Lung (tissue), 12 donors: ENCODE data around the gene C1S. TPM values are rescaled to one million over a fixed set of nuclear protein-coding genes. Genes with fewer than 3 reads are reported as not detected.

Source experiments
- ATAC-seq: fragments of 200-7000 bp; cut with Tn5 transposase; one replicate; pipeline ENCODE4 v1.9.1; 2020; ENCODE audit warnings: moderate number of reproducible peaks; ENCODE audit not compliant: insufficient read depth, low FRiP score
- DNase-seq, 3 donors: peaks; one replicate each; pipeline ENCODE4 v3.0.0-alpha.2; 2013 to 2017
- H3K27ac ChIP-seq, 2 donors: one replicate each; pipeline ENCODE4 v1.5.1; 2013; ENCODE audit warnings: mild to moderate bottlenecking in 2 of 2, moderate library complexity in 2 of 2, control low read depth in 1 of 2, inconsistent platforms in 1 of 2, low read depth in 1 of 2, low read length in 1 of 2
- H3K27me3 ChIP-seq, 3 donors: one replicate each; pipeline ENCODE4 v1.5.1; 2013; ENCODE audit warnings: low read length in 2 of 3; ENCODE audit not compliant: control insufficient read depth in 3 of 3, insufficient read depth in 3 of 3
- H3K36me3 ChIP-seq, 4 donors: one replicate each; pipeline ENCODE4 v1.5.1; 2013; ENCODE audit warnings: low read length in 4 of 4, mild to moderate bottlenecking in 1 of 4, moderate library complexity in 1 of 4; ENCODE audit not compliant: control insufficient read depth in 4 of 4, insufficient read depth in 4 of 4
- H3K4me1 ChIP-seq, 5 donors: one replicate each; pipeline ENCODE4 v1.5.1; 2013; ENCODE audit warnings: low read length in 5 of 5, mild to moderate bottlenecking in 2 of 5, moderate library complexity in 1 of 5; ENCODE audit not compliant: control insufficient read depth in 5 of 5, insufficient read depth in 5 of 5
- H3K4me3 ChIP-seq: one replicate; pipeline ENCODE4 v1.5.1; 2013; ENCODE audit warnings: mild to moderate bottlenecking, control low read depth, moderate library complexity
- H3K9ac ChIP-seq, 2 donors: one replicate each; pipeline ENCODE4 v1.5.1; 2013; ENCODE audit warnings: low read length in 2 of 2, control low read depth in 1 of 2; ENCODE audit not compliant: insufficient read depth in 1 of 2
- H3K9me3 ChIP-seq, 4 donors: one replicate each; pipeline ENCODE4 v1.5.1; 2013; ENCODE audit warnings: low read length in 3 of 4, mild to moderate bottlenecking in 1 of 4, moderate library complexity in 1 of 4; ENCODE audit not compliant: control insufficient read depth in 4 of 4, insufficient read depth in 3 of 4
- CTCF ChIP-seq: IDR thresholded peaks from 2 replicates; pipeline ENCODE4 v1.5.1; 2012; ENCODE audit warnings: mild to moderate bottlenecking; ENCODE audit errors: control extremely low read depth, extremely low read depth
- WGBS, 2 donors: extraction: QIAGEN DNeasy Blood & Tissue Kit; methylation state at CpG; one replicate each; pipeline ENCODE4 v1.1.7; 2013; 5-methylcytosine and 5-hydroxymethylcytosine counted together
- polyA plus RNA-seq, 2 donors: library from polyadenylated mRNA; stranded (reverse); fragments of 200-250 nt; gene quantifications; one replicate each; pipeline ENCODE4 v1.2.1, GENCODE V29; 2013
- total RNA-seq, 2 donors: library from RNA; depleted of rRNA in 1 of 2; stranded (reverse); fragments of >200 nt in 1 of 2; gene quantifications; one replicate each; pipeline ENCODE4 v1.2.1, GENCODE V29; 2014 to 2021
- donor health status: control.
- donor health status: control.
- donor health status: Bipolar disorder and iron deficiency.
- donor health status: healthy.
- donor health status: DM: yes; HTN: yes; CAD: no.

C1S gene
- total and polyA plus RNA-seq, 4 donors: 148 to 291 (median 253) TPM

GRCh38 chr12:7099290-7099996, 38.9 kb downstream of the C1S start:
- no peaks in the 10 kb centered on the region for H3K27me3 ChIP-seq
- H3K9me3 ChIP-seq: no peaks in the 10 kb centered on the region
- no peak overlapping the region for H3K27ac ChIP-seq
- no peak for DNase-seq
- H3K36me3 ChIP-seq: peaks cover 0 to 20% (median 13%) of the 10 kb centered on the region in 4 donors
- no peak for TF ChIP-seq CTCF
- no peak overlapping the region for H3K4me3 ChIP-seq
- ATAC-seq: no peak
- H3K9ac ChIP-seq: no peak overlapping the region
- 83 to 88% methylated on average over 9 of the region's 9 CpGs for WGBS, 2 donors
- no peaks in the 10 kb centered on the region for H3K4me1 ChIP-seq

- DNase-seq (no peak), ATAC-seq (no peak)
- Histone ChIP-seq H3K27ac (no peak overlapping the region), H3K4me3 (no peak overlapping the region), H3K27me3 (no peaks in the 10 kb centered on the region), H3K36me3 (peaks cover 0 to 21% (median 13%) of the 10 kb centered on the region in 4 donors), H3K9ac (no peak overlapping the region), H3K4me1 (no peaks in the 10 kb centered on the region), H3K9me3 (no peaks in the 10 kb centered on the region)
- WGBS, 2 donors: 80 to 96% methylated on average over 4 of the region's 4 CpGs
- no peak for TF ChIP-seq CTCF
Measured at GRCh38 chr12:7100239-7100638, 39.7 kb downstream of the C1S start.

GRCh38 chr12:7101047-7101693, 40.7 kb downstream of the C1S start:
- Histone ChIP-seq H3K27me3 (no peaks in the 10 kb centered on the region), H3K36me3 (peaks cover 0 to 21% (median 13%) of the 10 kb centered on the region in 4 donors), H3K4me1 (no peaks in the 10 kb centered on the region), H3K27ac (no peak overlapping the region), H3K9me3 (no peaks in the 10 kb centered on the region), H3K9ac (no peak overlapping the region), H3K4me3 (no peak overlapping the region)
- TF ChIP-seq CTCF: no peak
- ATAC-seq: no peak
- WGBS, 2 donors: 94 to 95% methylated on average over 4 of the region's 4 CpGs
- no peak for DNase-seq
